Measurements from ENCODE around the gene GRN. TPM values are rescaled to one million over a fixed set of nuclear protein-coding genes. Genes with fewer than 3 reads are reported as not detected.
"Not testable (repeated sequence)": the region's sequence is repeated elsewhere in the genome, so short reads cannot be mapped to it uniquely, and the experiment has no call there.

The GRN gene
- total RNA-seq, 1 donor from 2014 or later, result 37.8 TPM

- Mint-ChIP-seq H3K27me3 (ENCODE audit: low read depth) (no peaks in the 10 kb centered on the region), H3K27ac (peak within 1 kb of the TSS; percentile 89), H3K36me3 (ENCODE audit: low read depth) (peaks cover 24% of the 10 kb centered on the region), H3K4me3 (ENCODE audit: low read depth) (peak within 1 kb of the TSS; percentile 87), H3K9me3 (no peaks in the 10 kb centered on the region), H3K4me1 (ENCODE audit: low read depth) (peaks cover 4% of the 10 kb centered on the region)
- intact Hi-C loops (cut with micrococcal nuclease), result loop anchor here (1.0 to 5.0 kb wide), 5 partner anchors 104 to 317 kb away; partner anchors contain the start of genes HDAC5 and HROB
- peak; percentile 95 for DNase-seq (ENCODE audit: low spot score)
These were observed 20.4 kb upstream of the GRN start, which contains the start of gene SLC25A39 for GRCh38 chr17:44324571-44325275. SLC25A39 (minus strand) TSS chr17:44324823; CDS start chr17:44323562, 1,261 bp downstream.

GRCh38 chr17:44326861-44327444 is 18.1 kb upstream of the GRN start:
- Mint-ChIP-seq H3K4me1 (ENCODE audit: low read depth) (peaks cover 9% of the 10 kb centered on the region), H3K36me3 (ENCODE audit: low read depth) (peaks cover 9% of the 10 kb centered on the region), H3K4me3 (ENCODE audit: low read depth) (peak overlapping the region; percentile 77), H3K27ac (peak overlapping the region; percentile 89), H3K9me3 (no peaks in the 10 kb centered on the region), H3K27me3 (ENCODE audit: low read depth) (no peaks in the 10 kb centered on the region)
- DNase-seq (ENCODE audit: low spot score), result peak; percentile 91
- intact Hi-C loops (cut with micrococcal nuclease), result no loop called here

GRCh38 chr17:44327715-44328449 is 17.2 kb upstream of the GRN start:
- intact Hi-C loops (cut with micrococcal nuclease), result no loop called here
- no peak for DNase-seq (ENCODE audit: low spot score)
- Mint-ChIP-seq H3K27ac (no peak overlapping the region), H3K27me3 (ENCODE audit: low read depth) (no peaks in the 10 kb centered on the region), H3K9me3 (no peaks in the 10 kb centered on the region), H3K36me3 (ENCODE audit: low read depth) (peaks cover 3% of the 10 kb centered on the region), H3K4me3 (ENCODE audit: low read depth) (peak overlapping the region; percentile 4), H3K4me1 (ENCODE audit: low read depth) (peaks cover 9% of the 10 kb centered on the region)

- H3K36me3 Mint-ChIP-seq (ENCODE audit: low read depth); H3K27me3 Mint-ChIP-seq (ENCODE audit: low read depth): not testable (repeated sequence)
These were observed 15.6 kb upstream of the GRN start for GRCh38 chr17:44329516-44329915.

GRCh38 chr17:44330263-44330662 is 14.8 kb upstream of the GRN start:
- intact Hi-C loops (cut with micrococcal nuclease); H3K9me3 Mint-ChIP-seq; H3K4me3 Mint-ChIP-seq (ENCODE audit: low read depth); H3K27ac Mint-ChIP-seq; H3K36me3 Mint-ChIP-seq (ENCODE audit: low read depth); H3K4me1 Mint-ChIP-seq (ENCODE audit: low read depth); H3K27me3 Mint-ChIP-seq (ENCODE audit: low read depth); DNase-seq (ENCODE audit: low spot score): not testable (repeated sequence)

More at GRCh38 chr17:44329516-44329915, 15.6 kb upstream of the GRN start:
- H3K4me1 Mint-ChIP-seq (ENCODE audit: low read depth); DNase-seq (ENCODE audit: low spot score); H3K9me3 Mint-ChIP-seq; intact Hi-C loops (cut with micrococcal nuclease); H3K4me3 Mint-ChIP-seq (ENCODE audit: low read depth); H3K27ac Mint-ChIP-seq: not testable (repeated sequence)

- Mint-ChIP-seq H3K9me3 (no peaks in the 10 kb centered on the region), H3K36me3 (ENCODE audit: low read depth) (no peaks in the 10 kb centered on the region), H3K4me3 (ENCODE audit: low read depth) (no peak overlapping the region), H3K27ac (no peak overlapping the region), H3K4me1 (ENCODE audit: low read depth) (peaks cover 7% of the 10 kb centered on the region), H3K27me3 (ENCODE audit: low read depth) (peaks cover 1% of the 10 kb centered on the region)
- intact Hi-C loops (cut with micrococcal nuclease), result loop anchor here (1.0 kb wide), 1 partner anchor 121 kb away; no protein-coding TSS in a partner anchor
- peak; percentile 69 for DNase-seq (ENCODE audit: low spot score)
These were observed 13.8 kb upstream of the GRN start for GRCh38 chr17:44331249-44331760.

- intact Hi-C loops (cut with micrococcal nuclease), result no loop called here
- Mint-ChIP-seq H3K27me3 (ENCODE audit: low read depth) (peaks cover 5% of the 10 kb centered on the region), H3K4me3 (ENCODE audit: low read depth) (no peak overlapping the region), H3K36me3 (ENCODE audit: low read depth) (no peaks in the 10 kb centered on the region), H3K9me3 (no peaks in the 10 kb centered on the region), H3K27ac (no peak overlapping the region), H3K4me1 (ENCODE audit: low read depth) (peaks cover 5% of the 10 kb centered on the region)
- DNase-seq (ENCODE audit: low spot score), result no peak
These were observed 11.7 kb upstream of the GRN start for GRCh38 chr17:44333371-44333770.

- no peak overlapping the region for H3K27ac Mint-ChIP-seq
- H3K27me3 Mint-ChIP-seq (ENCODE audit: low read depth), result peaks cover 5% of the 10 kb centered on the region
- no peak overlapping the region for H3K4me3 Mint-ChIP-seq (ENCODE audit: low read depth)
- H3K36me3 Mint-ChIP-seq (ENCODE audit: low read depth), result no peaks in the 10 kb centered on the region
- H3K4me1 Mint-ChIP-seq (ENCODE audit: low read depth), result peaks cover 5% of the 10 kb centered on the region
- H3K9me3 Mint-ChIP-seq, result no peaks in the 10 kb centered on the region
- no peak for DNase-seq (ENCODE audit: low spot score)
- intact Hi-C loops (cut with micrococcal nuclease), result no loop called here
These were observed 10.8 kb upstream of the GRN start for GRCh38 chr17:44334315-44334714.

- Mint-ChIP-seq H3K9me3 (no peaks in the 10 kb centered on the region), H3K4me3 (ENCODE audit: low read depth) (no peak overlapping the region), H3K4me1 (ENCODE audit: low read depth) (peaks cover 5% of the 10 kb centered on the region), H3K36me3 (ENCODE audit: low read depth) (no peaks in the 10 kb centered on the region), H3K27me3 (ENCODE audit: low read depth) (peaks cover 5% of the 10 kb centered on the region), H3K27ac (no peak overlapping the region)
- no peak for DNase-seq (ENCODE audit: low spot score)
- intact Hi-C loops (cut with micrococcal nuclease), result no loop called here
These were observed 10.4 kb upstream of the GRN start for GRCh38 chr17:44334727-44335126.

- Mint-ChIP-seq H3K9me3 (no peaks in the 10 kb centered on the region), H3K36me3 (ENCODE audit: low read depth) (no peaks in the 10 kb centered on the region), H3K27me3 (ENCODE audit: low read depth) (peaks cover 5% of the 10 kb centered on the region), H3K27ac (no peak overlapping the region), H3K4me3 (ENCODE audit: low read depth) (no peak overlapping the region), H3K4me1 (ENCODE audit: low read depth) (peaks cover 5% of the 10 kb centered on the region)
- intact Hi-C loops (cut with micrococcal nuclease), result no loop called here
- no peak for DNase-seq (ENCODE audit: low spot score)
These were observed 9.5 kb upstream of the GRN start for GRCh38 chr17:44335564-44335963.

- Mint-ChIP-seq H3K27me3 (ENCODE audit: low read depth) (peaks cover 5% of the 10 kb centered on the region), H3K4me1 (ENCODE audit: low read depth) (peaks cover 5% of the 10 kb centered on the region), H3K9me3 (no peaks in the 10 kb centered on the region), H3K27ac (no peak overlapping the region), H3K4me3 (ENCODE audit: low read depth) (no peak overlapping the region), H3K36me3 (ENCODE audit: low read depth) (no peaks in the 10 kb centered on the region)
- no peak for DNase-seq (ENCODE audit: low spot score)
- intact Hi-C loops (cut with micrococcal nuclease), result no loop called here
These were observed 9.1 kb upstream of the GRN start for GRCh38 chr17:44335968-44336367.

GRCh38 chr17:44338702-44339101 is 6.4 kb upstream of the GRN start:
- Mint-ChIP-seq H3K27me3 (ENCODE audit: low read depth) (peaks cover 14% of the 10 kb centered on the region), H3K9me3 (no peaks in the 10 kb centered on the region), H3K4me3 (ENCODE audit: low read depth) (no peak overlapping the region), H3K4me1 (ENCODE audit: low read depth) (no peaks in the 10 kb centered on the region), H3K27ac (no peak overlapping the region), H3K36me3 (ENCODE audit: low read depth) (no peaks in the 10 kb centered on the region)
- intact Hi-C loops (cut with micrococcal nuclease), result no loop called here
- no peak for DNase-seq (ENCODE audit: low spot score)

GRCh38 chr17:44340553-44340952 is 4.5 kb upstream of the GRN start:
- H3K4me1 Mint-ChIP-seq (ENCODE audit: low read depth); H3K9me3 Mint-ChIP-seq; intact Hi-C loops (cut with micrococcal nuclease); H3K27ac Mint-ChIP-seq; H3K4me3 Mint-ChIP-seq (ENCODE audit: low read depth); H3K36me3 Mint-ChIP-seq (ENCODE audit: low read depth); DNase-seq (ENCODE audit: low spot score): not testable (repeated sequence)
- peaks cover 17% of the 10 kb centered on the region for H3K27me3 Mint-ChIP-seq (ENCODE audit: low read depth)
